22Rv1 (cell line): ENCODE measurements around the gene PDGFA.

ENCODE experiments used
- CTCF ChIP-seq: fragments of 450-650 bp; IDR thresholded peaks from 2 replicates; pipeline ENCODE4 v1.5.1; 2017; ENCODE audit warnings: mild to moderate bottlenecking
- ZFX ChIP-seq: fragments of 450-650 bp; IDR thresholded peaks from 2 replicates; pipeline ENCODE4 v1.6.1; 2017; ENCODE audit warnings: antibody characterized with exemption, borderline replicate concordance

GRCh38 chr7:542131-542712 lies 22.6 kb upstream of the PDGFA start:
- no peak for TF ChIP-seq CTCF
- TF ChIP-seq ZFX = no peak
